HG02885 (cell line): ENCODE data around the gene SLC12A2.
A peak's percentile ranks its signal among the peaks of the same experiment; 100 is the strongest.

Experiments
- ATAC-seq: cut with Tn5 transposase; IDR thresholded peaks from one replicate; pipeline ENCODE4 v1.9.1; 2021; ENCODE audit warnings: mild to moderate bottlenecking; ENCODE audit not compliant: unreplicated experiment, poor library complexity

The SLC12A2 gene

GRCh38 chr5:128156521-128156920, 73.0 kb downstream of the SLC12A2 start:
- no peak for ATAC-seq

- no peak for ATAC-seq
Observed at GRCh38 chr5:128158342-128158741, 74.8 kb downstream of the SLC12A2 start.

DNA sequence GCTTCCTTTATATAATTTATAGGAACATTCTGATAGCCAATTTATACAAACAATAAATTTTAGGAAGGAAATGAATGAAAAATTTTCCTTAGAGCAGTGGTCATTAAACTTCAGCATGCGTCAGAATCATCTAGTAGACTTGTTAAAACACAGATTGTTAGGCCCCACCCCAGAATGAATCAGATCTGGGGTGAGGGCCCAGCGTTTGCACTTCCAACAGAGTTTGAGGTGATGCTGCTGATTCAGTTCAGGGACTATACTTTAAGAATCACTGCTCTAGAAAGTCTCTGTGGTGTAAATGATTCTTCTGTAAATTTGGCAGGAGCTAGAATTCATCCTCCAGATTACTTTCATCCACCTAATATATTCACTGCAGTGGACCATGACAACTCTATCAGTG, 80.4 kb downstream of the SLC12A2 start:
- no peak for ATAC-seq

GRCh38 chr5:128169401-128170017, 85.9 kb downstream of the SLC12A2 start:
- ATAC-seq: no peak

GRCh38 chr5:128172102-128172501, 88.5 kb downstream of the SLC12A2 start:
- ATAC-seq: no peak

DNA sequence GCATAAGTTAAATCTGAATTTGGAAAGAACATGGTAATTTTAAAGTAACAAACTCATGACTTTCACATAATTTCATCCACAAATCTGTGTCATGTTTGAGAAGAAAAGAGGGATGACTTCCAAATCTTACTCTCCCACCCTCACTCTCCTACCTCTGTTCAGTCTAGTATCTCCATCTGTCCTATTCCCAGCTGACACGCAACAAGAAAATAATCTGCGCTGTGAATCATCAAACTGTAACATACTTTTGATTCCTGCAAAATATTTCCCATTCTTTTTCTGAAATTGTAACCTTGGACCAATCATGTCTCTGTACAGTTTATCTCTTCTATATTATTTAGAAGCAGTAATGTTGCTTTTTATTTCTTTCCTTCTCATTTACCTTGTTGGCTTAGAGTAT, 91.4 kb downstream of the SLC12A2 start:
- no peak for ATAC-seq

DNA sequence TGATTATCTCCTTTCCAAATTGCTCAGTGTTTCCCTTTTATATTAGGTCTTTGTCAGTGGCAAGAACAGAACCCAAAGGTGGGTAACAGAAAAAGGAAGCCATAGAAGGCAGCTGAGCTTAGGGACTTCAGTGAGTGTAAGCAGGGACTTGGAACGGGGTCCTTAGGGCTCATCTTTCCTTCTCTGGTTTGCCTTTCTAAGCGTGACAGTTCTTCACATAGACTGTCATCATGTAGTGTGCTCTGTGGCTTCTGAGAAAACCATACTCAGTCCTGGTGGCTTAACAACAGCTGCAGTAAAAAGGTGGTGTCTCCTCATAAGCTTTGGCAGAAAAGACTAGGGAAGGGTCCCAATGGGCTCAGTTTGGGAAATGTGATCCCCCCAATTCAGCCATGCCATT, 108.8 kb downstream of the SLC12A2 start:
- no peak for ATAC-seq

- ATAC-seq: no peak
Observed at GRCh38 chr5:128193665-128194390, 110.3 kb downstream of the SLC12A2 start.

- ATAC-seq: no peak
Observed at GRCh38 chr5:128195316-128195715, 111.8 kb downstream of the SLC12A2 start.

DNA sequence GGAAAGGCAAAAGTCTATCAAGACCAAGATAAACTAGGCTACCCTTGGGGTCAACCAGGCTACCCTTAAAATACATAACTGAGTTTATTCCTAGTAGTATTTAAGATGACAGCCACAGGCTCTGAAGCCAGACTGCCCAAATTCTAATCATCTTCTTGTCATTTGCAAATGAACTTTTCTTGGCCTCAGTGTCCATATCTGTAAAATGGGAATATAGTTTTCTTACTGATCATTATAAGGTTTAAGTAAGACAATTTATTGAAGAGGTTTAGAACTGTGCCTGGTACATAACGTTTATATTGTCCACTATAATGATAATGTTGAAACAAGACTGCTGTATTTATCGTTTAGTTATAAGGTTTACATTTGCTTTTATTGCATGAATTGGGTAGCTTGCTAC, 112.5 kb downstream of the SLC12A2 start:
- no peak for ATAC-seq

GRCh38 chr5:128196791-128197190, 113.2 kb downstream of the SLC12A2 start:
- no peak for ATAC-seq

- peak; percentile 49 for ATAC-seq
Observed at GRCh38 chr5:128197896-128198522, 114.4 kb downstream of the SLC12A2 start.

DNA sequence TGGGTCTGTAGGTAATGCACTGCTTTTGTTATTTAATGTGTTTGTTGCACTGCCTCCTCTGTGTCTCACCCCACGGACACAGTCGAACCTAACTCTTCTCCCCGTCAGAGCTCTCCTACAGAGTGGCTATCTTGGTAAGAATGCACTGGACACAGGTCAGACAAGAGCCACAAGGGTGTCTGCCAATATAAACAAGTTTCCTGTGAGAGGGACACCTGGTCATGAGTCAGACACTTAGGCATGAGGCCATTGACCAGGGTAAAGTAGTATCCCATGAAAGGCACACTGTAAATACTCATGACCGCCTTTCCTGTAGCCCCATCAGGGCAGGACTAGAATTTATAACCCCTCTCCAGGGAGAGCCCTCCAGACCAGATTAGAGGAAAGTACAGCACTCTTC, 115.5 kb downstream of the SLC12A2 start:
- ATAC-seq: no peak

GRCh38 chr5:128199611-128200010, 116.0 kb downstream of the SLC12A2 start:
- no peak for ATAC-seq

- peak; percentile 96 for ATAC-seq
Observed at GRCh38 chr5:128201065-128201926, 117.7 kb downstream of the SLC12A2 start.

DNA sequence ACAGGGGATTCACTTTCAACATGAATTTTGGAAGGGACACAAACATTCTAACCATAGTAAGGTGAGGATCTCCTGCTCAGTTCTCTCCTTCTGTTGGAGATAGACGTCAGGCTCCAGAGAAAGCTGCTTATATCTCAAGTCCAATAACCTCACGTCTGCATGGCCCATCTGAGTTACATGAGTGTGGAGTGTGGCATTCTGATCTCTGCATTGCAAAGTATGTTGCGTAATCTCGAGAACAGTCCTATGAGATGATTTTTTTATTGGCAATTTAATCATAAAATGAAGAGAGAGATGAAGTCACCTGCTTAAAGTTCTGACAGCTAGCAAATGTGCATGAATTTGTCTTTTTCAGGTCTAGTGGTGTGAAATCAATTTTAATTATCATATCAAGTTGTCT, 118.8 kb downstream of the SLC12A2 start:
- ATAC-seq: no peak

GRCh38 chr5:128208436-128208835, 124.9 kb downstream of the SLC12A2 start:
- ATAC-seq: no peak

DNA sequence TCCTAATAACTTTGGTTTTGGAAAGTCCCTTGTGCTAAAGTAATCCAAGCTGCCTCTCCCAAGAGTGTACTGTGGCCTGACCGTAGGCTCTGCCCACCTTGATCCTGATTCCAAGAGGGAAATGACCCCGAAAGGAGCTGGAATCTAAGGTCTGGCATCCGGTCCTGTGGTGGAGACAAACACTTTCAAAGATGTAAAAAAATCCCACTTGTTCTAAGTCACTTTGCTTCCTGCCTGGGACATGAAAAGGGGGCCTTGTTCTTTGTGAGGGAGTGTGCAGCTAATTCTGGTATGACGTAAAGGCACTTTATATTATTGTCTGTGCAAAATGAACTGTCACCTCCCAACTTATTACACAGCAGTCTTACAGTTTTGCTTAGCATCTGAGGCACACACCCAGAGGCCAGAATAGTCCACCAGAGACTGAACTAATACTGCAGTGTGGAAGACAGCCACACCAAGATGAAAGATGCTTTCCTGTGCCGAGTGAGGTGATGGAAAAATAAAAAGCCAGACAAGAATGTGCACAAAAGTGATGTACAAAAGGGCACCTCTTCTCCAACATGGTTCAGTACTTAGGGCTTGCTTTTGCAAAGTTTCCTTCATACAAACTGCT, 128.7 kb downstream of the SLC12A2 start:
- ATAC-seq: no peak

DNA sequence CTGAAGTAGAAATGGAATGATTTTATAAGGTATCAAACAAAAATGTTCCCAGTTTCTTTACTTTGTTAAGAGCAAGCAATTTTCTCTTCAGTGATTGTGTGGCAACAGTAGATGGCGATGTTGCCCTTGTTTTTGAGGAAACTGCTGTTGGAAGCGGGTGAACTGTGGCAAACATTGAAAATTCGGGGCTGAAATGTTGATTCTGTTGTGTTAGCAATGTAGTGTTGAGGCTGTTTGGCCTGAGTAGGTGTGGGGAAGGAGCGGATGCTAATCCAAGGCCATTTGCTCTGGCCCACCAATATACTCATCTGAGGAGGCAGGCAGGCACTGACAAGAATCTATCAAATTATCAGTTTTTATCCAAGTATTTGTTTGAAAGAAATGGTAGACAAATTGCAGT, 129.8 kb downstream of the SLC12A2 start:
- ATAC-seq: peak; percentile 66

- no peak for ATAC-seq
Observed at GRCh38 chr5:128213833-128214232, 130.3 kb downstream of the SLC12A2 start.
